KMS-11 (cell line): ENCODE data around the gene TIGIT.

Experiments used
- H2AFZ ChIP-seq: fragments of 200-600 bp; sonication (generic); 2 replicates; pipeline ENCODE4 v1.6.1; 2016; ENCODE audit warnings: antibody characterized with exemption, mixed run types, low read depth
- H3K27ac ChIP-seq: fragments of 200-600 bp; sonication (generic); 2 replicates; pipeline ENCODE4 v1.6.1; 2016; ENCODE audit warnings: mild to moderate bottlenecking, mixed run types
- H3K27me3 ChIP-seq: fragments of 200-600 bp; sonication (generic); 2 replicates; pipeline ENCODE4 v1.6.1; 2017; ENCODE audit warnings: mild to moderate bottlenecking, low read depth, mixed run types, moderate library complexity; ENCODE audit not compliant: insufficient read depth
- H3K36me3 ChIP-seq: fragments of 200-600 bp; sonication (generic); 2 replicates; pipeline ENCODE4 v1.6.1; 2017; ENCODE audit warnings: mild to moderate bottlenecking, mixed run types; ENCODE audit not compliant: insufficient read depth
- H3K4me1 ChIP-seq: fragments of 200-600 bp; sonication (generic); 2 replicates; pipeline ENCODE4 v1.6.1; 2016; ENCODE audit warnings: mild to moderate bottlenecking, low read depth, mixed run types; ENCODE audit not compliant: poor library complexity, severe bottlenecking
- H3K4me2 ChIP-seq: fragments of 200-600 bp; sonication (generic); 2 replicates; pipeline ENCODE4 v1.7.0; 2016; ENCODE audit warnings: mild to moderate bottlenecking, mixed run types
- H3K4me3 ChIP-seq: fragments of 200-600 bp; sonication (generic); IDR thresholded peaks from 2 replicates; pipeline ENCODE4 v1.6.1; 2017; ENCODE audit warnings: low read depth, low read length, mixed read lengths; ENCODE audit not compliant: insufficient read depth
- H3K79me2 ChIP-seq: fragments of 200-600 bp; sonication (generic); 2 replicates; pipeline ENCODE4 v1.6.1; 2016; ENCODE audit warnings: low read depth, mixed run types; ENCODE audit not compliant: insufficient read depth
- H3K9ac ChIP-seq: fragments of 200-600 bp; sonication (generic); 2 replicates; pipeline ENCODE4 v1.6.1; 2016; ENCODE audit warnings: mild to moderate bottlenecking, mixed run types
- H4K20me1 ChIP-seq: fragments of 200-600 bp; sonication (generic); 2 replicates; pipeline ENCODE4 v1.6.1; 2016; ENCODE audit warnings: mild to moderate bottlenecking, mixed run types; ENCODE audit not compliant: insufficient read depth
- TF ChIP-seq, protein P1 (sequence below): fragments of 200-600 bp; sonication (generic); conservative IDR thresholded peaks from 2 replicates; pipeline ENCODE4 v1.6.1; 2017; ENCODE audit warnings: low read depth, mild to moderate bottlenecking, antibody characterized with exemption, low read length, moderate library complexity, mixed read lengths

The TIGIT gene

DNA sequence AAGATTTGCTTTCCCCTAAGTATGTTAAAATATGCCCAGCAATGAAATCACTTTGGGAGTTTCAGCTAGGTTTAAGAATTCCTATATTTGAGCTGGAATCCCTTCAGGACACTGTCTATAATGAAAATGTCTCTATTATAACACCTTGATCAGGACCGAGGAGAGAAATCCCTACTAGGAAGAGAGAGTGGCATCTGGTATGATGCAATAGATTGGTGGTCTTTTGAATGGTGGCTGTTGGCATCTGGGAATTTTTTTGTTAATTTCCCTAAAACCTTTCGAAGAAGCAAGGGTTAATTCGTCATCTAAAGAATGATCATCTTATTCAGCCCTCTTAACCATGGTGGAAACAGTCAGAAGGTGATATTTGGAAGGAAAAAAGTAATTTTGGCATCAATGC is 43.0 kb downstream of the TIGIT start:
- peaks cover 28% of the 10 kb centered on the region for H3K4me1 ChIP-seq
- TF ChIP-seq, protein P1, sequence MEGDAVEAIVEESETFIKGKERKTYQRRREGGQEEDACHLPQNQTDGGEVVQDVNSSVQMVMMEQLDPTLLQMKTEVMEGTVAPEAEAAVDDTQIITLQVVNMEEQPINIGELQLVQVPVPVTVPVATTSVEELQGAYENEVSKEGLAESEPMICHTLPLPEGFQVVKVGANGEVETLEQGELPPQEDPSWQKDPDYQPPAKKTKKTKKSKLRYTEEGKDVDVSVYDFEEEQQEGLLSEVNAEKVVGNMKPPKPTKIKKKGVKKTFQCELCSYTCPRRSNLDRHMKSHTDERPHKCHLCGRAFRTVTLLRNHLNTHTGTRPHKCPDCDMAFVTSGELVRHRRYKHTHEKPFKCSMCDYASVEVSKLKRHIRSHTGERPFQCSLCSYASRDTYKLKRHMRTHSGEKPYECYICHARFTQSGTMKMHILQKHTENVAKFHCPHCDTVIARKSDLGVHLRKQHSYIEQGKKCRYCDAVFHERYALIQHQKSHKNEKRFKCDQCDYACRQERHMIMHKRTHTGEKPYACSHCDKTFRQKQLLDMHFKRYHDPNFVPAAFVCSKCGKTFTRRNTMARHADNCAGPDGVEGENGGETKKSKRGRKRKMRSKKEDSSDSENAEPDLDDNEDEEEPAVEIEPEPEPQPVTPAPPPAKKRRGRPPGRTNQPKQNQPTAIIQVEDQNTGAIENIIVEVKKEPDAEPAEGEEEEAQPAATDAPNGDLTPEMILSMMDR = no peak
- H3K4me2 ChIP-seq = no peak overlapping the region
- no peak overlapping the region for H3K4me3 ChIP-seq
- H2AFZ ChIP-seq = no peak overlapping the region
- H3K27ac ChIP-seq = no peak overlapping the region
- no peaks in the 10 kb centered on the region for H3K36me3 ChIP-seq
- no peaks in the 10 kb centered on the region for H3K27me3 ChIP-seq
- no peaks in the 10 kb centered on the region for H4K20me1 ChIP-seq
- H3K9ac ChIP-seq = no peak overlapping the region
- no peaks in the 10 kb centered on the region for H3K79me2 ChIP-seq

DNA sequence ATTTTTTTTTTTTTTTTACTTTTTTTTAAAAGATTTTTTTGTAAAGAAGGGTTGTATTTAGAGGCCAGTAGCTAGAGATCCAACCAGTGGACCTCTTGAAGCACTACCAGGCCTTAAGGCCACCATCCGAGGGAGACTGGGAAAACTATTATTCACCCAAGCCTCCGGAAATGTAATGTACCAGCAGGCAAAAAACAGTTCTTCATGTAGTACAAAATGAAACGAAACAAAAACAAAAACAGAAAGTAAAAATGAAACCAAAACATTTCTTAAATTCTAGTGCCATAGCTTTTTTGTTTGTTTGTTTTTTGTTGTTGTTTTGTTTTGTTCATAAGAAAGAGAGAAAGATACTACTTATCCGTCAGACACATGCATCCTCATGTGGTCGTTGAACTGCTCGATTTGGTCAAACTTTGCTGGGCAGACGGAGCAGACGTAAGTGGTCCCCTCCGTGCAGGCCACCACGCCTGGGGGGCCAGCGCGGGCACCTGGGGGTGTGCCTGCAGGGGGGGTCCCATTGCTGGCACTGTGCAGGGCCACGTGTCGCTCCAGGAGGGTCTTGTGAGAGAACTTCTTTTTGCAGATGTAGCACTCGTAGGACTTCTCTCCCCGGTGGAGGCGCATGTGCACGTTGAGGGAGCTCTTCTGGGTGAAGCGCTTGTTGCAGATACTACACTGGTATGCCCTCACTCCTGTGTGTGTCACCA is 45.0 kb downstream of the TIGIT start:
- Histone ChIP-seq H4K20me1 (no peaks in the 10 kb centered on the region), H3K4me3 (no peak overlapping the region), H3K4me2 (no peak overlapping the region), H3K27ac (no peak overlapping the region), H3K9ac (no peak overlapping the region), H3K36me3 (no peaks in the 10 kb centered on the region), H2AFZ (no peak overlapping the region), H3K27me3 (no peaks in the 10 kb centered on the region), H3K79me2 (no peaks in the 10 kb centered on the region), H3K4me1 (peaks cover 11% of the 10 kb centered on the region)
- TF ChIP-seq, protein P1 = no peak

DNA sequence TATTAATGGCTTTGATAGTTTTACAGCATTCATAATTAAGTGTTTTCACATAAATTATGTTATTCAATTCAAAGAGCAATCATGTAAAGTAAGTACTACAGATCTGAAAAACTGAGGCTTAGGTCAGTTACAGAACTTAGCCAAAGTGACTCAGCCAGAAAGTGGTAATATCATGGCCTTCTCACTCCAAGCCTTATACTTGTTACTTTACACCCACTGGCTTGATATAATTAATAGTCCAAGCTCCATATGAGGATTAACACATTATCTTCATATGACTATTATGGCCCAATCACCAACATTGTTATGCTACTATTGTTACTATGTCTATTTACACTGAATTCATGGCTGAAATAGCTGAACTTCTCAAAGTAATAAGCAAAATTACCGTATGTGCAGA is 50.7 kb downstream of the TIGIT start:
- Histone ChIP-seq H3K27me3 (no peaks in the 10 kb centered on the region), H3K36me3 (no peaks in the 10 kb centered on the region), H3K4me3 (no peak overlapping the region), H3K27ac (no peak overlapping the region), H3K79me2 (no peaks in the 10 kb centered on the region), H4K20me1 (no peaks in the 10 kb centered on the region), H3K9ac (no peak overlapping the region), H3K4me2 (no peak overlapping the region), H2AFZ (no peak overlapping the region), H3K4me1 (no peaks in the 10 kb centered on the region)
- TF ChIP-seq, protein P1 = no peak

DNA sequence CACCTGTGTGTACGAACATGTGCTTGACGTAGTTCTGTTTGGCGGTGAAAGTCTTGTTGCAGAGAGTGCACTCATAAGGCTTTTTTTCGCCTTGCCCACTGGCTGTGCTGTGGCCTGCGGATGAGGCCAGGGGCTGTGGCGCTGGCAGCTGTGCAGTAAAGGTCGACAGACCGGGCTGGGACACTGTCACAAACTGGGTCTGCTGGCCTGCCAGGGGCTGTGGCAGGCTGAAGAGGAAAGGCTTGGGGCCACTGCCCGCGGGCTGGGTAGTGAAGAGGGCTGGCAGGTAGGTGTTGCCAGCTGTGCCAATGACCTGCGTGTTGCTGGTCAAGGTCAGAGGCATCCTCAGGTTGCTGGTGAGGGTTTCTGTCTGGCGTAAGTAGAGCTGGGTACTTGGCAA is 56.4 kb downstream of the TIGIT start:
- Histone ChIP-seq H3K4me3 (no peak overlapping the region), H2AFZ (no peak overlapping the region), H3K79me2 (no peaks in the 10 kb centered on the region), H3K27ac (no peak overlapping the region), H3K9ac (no peak overlapping the region), H3K4me2 (no peak overlapping the region), H3K4me1 (no peaks in the 10 kb centered on the region), H3K27me3 (no peaks in the 10 kb centered on the region), H3K36me3 (no peaks in the 10 kb centered on the region), H4K20me1 (no peaks in the 10 kb centered on the region)
- TF ChIP-seq, protein P1 = no peak
